ENCODE results near the gene GJA8.
A peak's percentile ranks its signal among the peaks of the same experiment; 100 is the strongest.
"Not testable (repeated sequence)": the region's sequence is repeated elsewhere in the genome, so short reads cannot be mapped to it uniquely, and the experiment has no call there.

The GJA8 gene

DNA sequence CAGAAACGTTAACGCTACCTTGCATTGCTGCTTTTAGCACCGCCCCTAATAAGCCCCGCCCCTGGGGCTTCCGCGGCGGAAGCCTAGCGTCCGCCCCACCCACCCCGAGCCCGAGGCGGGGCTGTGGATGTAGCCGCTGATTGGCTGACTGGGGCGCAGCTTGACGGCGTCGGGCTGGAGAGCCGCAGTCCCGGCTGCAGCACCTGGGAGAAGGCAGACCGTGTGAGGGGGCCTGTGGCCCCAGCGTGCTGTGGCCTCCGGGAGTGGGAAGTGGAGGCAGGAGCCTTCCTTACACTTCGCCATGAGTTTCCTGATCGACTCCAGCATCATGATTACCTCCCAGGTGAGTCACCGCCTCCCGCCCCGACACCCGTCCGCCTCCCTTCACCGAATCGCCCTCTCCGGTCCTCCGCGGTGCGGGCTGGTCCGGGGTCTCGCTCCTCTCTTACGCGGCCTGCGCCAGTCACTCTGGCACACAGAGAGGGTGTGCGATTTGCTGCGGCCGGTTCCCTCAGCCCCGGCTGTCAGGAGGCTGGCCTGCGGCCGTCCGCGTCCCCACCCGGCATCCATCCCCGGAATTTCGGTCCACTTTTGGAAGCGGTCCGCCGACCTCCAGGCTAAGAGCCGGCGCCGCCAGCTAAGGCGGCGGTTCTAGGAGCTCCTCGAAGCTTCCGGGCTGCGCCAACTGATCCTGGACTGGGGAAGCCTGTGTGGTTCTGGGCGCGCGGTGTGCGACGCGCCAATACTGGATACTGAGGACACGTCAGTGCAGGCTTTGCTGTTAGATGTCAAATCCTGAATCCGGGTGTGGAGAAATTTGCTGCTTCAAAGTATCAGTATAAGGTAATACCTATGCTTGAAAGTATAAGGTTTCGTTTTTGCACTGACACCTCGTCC, 25.9 kb downstream of the GJA8 start, which contains the start of gene GPR89B:
Gene GPR89B (plus strand): TSS at position 185 of the 897 bp plus-strand sequence. CDS start 117 bp downstream, at position 302.
- peak; percentile 67 to 87 for DNase-seq

DNA sequence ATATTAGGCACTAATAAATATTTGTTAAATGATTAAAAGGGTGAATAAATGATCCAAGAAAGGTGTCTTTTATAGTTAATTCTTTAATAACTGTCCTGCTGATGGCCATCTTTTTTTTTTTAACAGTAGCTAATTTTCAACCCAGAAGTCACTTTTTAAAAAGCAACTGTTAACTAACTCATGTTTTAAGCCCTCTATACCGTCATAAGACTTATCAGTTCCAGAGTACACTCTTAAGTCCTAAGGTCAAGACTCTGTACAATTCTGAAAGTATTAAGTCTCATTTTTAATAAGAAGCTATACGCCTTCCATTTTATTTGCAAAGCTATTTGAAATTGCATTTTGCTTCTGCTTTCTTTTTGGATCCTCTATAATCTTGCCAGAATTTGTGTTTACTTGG, 28.5 kb downstream of the GJA8 start:
- not testable (repeated sequence) for DNase-seq

DNA sequence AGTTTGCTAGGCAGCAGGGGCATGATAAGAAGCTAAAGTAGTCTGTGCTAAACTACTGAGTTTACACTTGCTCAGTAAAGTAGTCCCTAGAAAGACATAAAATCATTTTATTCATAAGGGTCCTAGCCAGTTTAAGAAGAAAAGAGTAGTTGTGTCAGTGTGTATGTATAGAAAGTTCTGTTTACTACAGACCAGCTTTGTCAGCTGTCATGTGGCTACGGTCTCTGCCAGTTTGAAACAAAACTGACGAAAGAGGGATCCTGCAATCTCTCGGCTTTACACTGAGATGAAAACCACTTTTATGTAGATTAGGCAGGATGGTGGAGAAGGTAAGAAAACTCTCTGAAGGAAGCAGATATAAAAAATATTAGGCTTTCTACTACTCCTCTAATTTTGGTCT, 32.7 kb downstream of the GJA8 start:
- not testable (repeated sequence) for DNase-seq

DNA sequence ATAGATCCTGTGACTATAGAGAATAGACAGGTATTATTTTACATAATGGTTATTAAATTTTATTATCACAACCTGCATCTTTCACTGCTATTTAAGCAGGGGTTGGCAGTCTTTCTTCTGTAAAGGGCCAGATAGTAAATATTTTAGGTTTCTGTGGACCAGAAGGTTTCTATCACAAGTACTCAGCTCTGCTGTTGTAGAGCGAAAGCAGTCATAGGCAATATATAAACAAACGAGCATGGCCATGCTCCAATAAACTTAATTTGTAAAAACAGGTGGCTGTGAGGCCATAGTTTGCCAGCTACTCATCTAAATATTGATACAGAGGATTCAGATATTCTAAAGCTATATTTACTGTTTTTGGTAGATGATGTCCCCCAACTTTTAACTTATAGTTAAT, 37.9 kb downstream of the GJA8 start:
- not testable (repeated sequence) for DNase-seq

DNA sequence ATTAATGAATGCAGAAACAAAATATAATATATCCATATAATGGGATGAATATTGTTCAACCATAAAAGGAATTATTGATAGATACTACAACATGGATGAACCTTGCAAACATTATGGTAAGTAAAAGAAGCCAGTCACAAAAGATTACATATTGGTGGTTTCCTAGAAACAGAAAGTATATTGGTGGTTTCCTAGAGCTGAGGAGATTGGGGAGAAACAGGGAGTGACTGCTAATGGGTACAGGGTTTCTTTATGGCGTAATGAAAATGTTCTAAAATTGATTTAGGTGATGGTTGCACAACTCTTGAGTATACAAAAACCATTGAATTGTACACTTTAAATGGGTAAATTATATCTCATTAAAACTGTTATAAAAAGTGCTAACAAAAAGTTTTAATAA, 40.0 kb downstream of the GJA8 start:
- DNase-seq = not testable (repeated sequence)

DNA sequence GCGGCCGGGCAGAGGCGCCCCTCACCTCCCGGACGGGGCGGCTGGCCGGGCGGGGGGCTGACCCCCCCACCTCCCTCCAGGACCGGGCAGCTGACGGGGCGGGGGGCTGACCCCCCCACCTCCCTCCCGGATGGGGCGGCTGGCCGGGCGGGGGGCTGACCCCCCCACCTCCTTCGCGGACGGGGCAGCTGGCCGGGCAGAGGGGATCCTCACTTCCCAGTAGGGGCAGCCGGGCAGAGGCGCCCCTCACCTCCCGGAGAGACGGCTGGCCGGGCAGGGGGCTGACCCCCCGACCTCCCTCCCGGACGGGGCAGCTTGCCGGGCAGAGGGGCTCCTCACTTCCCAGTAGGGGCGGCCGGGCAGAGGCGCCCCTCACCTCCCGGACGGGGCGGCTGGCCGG, 46.9 kb downstream of the GJA8 start:
- not testable (repeated sequence) for DNase-seq
